HG03378 (cell line): Measurements from ENCODE around the gene GLI3.

Experiments
- ATAC-seq: cut with Tn5 transposase; IDR thresholded peaks from one replicate; pipeline ENCODE4 v1.9.1; 2021; ENCODE audit warnings: mild to moderate bottlenecking, moderate library complexity; ENCODE audit not compliant: unreplicated experiment

GLI3 gene

GRCh38 chr7:42107484-42108240 is 129.3 kb downstream of the GLI3 start:
- ATAC-seq = no peak

- ATAC-seq = no peak
These were observed 130.4 kb downstream of the GLI3 start for GRCh38 chr7:42106562-42106961.

- ATAC-seq = no peak
These were observed 131.3 kb downstream of the GLI3 start for GRCh38 chr7:42105554-42106358.

GRCh38 chr7:42104694-42105093 is 132.3 kb downstream of the GLI3 start:
- ATAC-seq = no peak

GRCh38 chr7:42104231-42104630 is 132.8 kb downstream of the GLI3 start:
- no peak for ATAC-seq

- ATAC-seq = no peak
These were observed 133.6 kb downstream of the GLI3 start for GRCh38 chr7:42103456-42103855.

- ATAC-seq = no peak
These were observed 134.0 kb downstream of the GLI3 start for GRCh38 chr7:42103020-42103419.

GRCh38 chr7:42102301-42102700 is 134.7 kb downstream of the GLI3 start:
- ATAC-seq = no peak

GRCh38 chr7:42100156-42100508 is 136.9 kb downstream of the GLI3 start:
- no peak for ATAC-seq

- no peak for ATAC-seq
These were observed 137.4 kb downstream of the GLI3 start for GRCh38 chr7:42099470-42100155.

GRCh38 chr7:42099066-42099465 is 137.9 kb downstream of the GLI3 start:
- no peak for ATAC-seq

GRCh38 chr7:42097752-42098151 is 139.3 kb downstream of the GLI3 start:
- no peak for ATAC-seq

- no peak for ATAC-seq
These were observed 140.1 kb downstream of the GLI3 start for GRCh38 chr7:42096681-42097561.

GRCh38 chr7:42096268-42096667 is 140.7 kb downstream of the GLI3 start:
- ATAC-seq = no peak

- no peak for ATAC-seq
These were observed 141.2 kb downstream of the GLI3 start for GRCh38 chr7:42095791-42096190.

- ATAC-seq = no peak
These were observed 143.6 kb downstream of the GLI3 start for GRCh38 chr7:42093349-42093905.

- no peak for ATAC-seq
These were observed 145.3 kb downstream of the GLI3 start for GRCh38 chr7:42091461-42092291.

- ATAC-seq = no peak
These were observed 146.2 kb downstream of the GLI3 start for GRCh38 chr7:42090806-42091205.

- ATAC-seq = no peak
These were observed 147.0 kb downstream of the GLI3 start for GRCh38 chr7:42090056-42090455.

- ATAC-seq = no peak
These were observed 149.4 kb downstream of the GLI3 start for GRCh38 chr7:42087616-42088015.
